Measurements from ENCODE around the gene INSIG2.

The INSIG2 gene

DNA sequence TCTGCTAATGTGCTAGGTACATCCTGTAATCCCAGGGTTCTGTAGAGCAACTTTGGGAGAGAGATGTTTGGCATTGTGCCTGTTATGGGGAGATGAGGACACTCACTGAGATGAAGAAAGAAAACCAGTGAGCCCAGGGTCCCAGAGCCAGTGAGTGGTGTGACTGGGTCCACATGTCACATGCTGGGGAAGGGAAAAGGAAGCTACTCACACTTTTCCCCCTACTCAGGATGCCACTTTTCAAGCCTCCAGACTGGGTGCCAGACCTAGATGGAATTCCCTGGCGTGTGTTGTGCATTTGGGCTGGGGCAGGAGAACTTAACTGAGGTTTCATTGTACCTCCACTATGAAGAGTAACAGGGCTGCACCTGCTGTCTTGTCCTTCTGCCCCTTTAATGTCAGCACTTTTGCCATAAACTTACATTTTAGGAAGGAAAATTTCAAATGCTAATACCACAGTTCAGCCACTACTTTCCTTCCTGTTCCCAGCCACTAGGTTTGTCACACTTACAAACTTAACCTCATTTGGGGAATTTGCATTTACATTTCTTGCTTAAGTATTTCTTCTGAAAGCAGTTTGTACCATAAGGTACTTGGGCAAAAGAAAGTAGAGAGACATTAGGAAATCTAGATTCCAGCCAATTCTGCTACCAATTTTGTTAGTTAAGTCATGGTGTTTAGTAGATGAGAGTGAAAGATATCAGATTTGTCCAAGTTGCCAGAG is 10.2 kb downstream of the INSIG2 start:
- no peak for DNase-seq (ENCODE audit: low read depth in 3 of 3)

GRCh38 chr2:118102433-118103082 is 14.3 kb downstream of the INSIG2 start:
- DNase-seq (ENCODE audit: low read depth in 3 of 3): no peak

DNA sequence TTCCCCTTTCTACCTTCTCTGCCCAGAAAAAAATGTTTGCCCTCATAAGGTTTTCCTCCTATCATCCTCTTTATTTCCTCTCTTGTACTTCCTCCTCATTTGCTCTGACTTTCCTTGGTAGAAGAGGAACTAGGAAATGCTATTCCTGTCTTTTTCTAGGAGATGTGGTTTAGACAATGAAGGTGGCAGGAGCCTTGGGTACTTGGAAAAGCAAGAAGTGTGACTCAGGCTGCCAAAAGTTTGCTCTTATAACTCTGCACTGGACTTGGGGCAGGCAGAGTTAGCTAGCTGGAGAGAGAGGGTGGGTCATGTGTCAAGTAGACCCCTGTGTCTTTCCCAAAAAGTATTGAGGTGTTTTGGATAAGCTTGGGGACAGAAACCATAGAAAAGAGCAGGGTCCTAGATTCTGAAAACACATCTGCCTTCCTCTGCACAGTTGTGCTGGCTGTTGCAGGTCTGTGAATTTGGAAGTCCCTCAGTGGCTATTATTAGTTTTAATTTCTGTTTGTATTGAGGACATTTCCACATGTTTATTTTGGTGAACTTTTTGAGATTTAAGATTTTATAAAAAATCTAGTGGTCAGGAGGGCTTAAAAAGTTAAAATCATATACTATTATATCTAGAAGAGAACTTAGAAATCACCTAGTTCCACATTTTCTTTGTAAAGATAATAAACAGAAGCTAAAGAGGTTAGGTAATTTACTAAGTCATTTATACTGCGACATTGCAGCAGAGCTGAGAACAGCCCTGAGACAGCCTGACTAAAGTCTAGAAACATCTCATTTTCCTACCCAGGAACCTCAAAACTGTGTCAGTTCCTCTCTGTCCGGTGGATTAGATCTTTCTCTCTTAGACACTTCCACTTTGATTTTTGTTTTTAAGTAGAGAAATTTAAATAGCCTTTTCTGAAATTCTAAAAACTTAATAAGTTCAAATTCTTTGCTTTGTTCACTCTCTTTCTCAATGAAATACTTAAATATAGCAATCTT is 16.0 kb downstream of the INSIG2 start:
- no peak for DNase-seq (ENCODE audit: low read depth in 3 of 3)

DNA sequence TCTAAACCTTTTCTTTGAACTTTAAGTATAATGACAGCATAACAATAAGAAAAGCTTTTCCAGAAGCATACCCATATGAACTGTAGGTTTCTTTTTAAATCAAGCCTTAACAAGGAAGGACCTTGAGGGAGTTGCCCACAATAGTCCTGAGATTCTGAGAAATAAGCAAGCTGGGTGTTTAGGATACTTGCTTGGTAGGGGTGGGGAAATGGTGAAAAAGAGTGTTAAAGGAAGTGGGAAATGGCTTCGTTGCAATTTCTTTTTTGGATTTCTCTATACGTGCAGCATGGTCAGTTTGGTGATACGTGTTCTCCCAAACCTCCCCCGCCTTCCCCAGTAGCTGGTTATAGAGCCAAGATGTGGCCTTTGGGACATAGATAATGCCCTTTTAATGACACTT is 17.2 kb downstream of the INSIG2 start:
- DNase-seq (ENCODE audit: low read depth in 3 of 3): no peak

GRCh38 chr2:118106926-118107325 is 18.7 kb downstream of the INSIG2 start:
- DNase-seq (ENCODE audit: low read depth in 3 of 3): no peak

DNA sequence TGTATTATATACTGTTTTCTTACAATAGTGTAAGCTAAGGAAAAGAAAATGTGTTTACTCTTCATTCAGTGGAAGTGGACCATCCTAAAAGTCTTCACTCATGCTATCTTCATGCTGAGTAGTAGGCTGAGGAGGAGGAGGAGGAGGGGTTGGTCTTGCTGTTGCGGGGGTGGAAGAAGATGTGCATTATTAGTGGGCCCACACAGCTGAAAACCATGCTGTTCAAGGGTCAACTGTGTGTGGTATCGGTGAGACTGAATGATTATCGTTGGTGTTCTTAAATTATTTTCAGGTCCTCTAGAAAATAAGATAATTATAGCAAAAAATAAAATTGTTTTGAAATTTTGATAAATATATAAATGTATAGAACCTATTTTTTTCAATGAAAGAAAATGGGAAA is 22.0 kb downstream of the INSIG2 start:
- DNase-seq (ENCODE audit: low read depth in 3 of 3): no peak

DNA sequence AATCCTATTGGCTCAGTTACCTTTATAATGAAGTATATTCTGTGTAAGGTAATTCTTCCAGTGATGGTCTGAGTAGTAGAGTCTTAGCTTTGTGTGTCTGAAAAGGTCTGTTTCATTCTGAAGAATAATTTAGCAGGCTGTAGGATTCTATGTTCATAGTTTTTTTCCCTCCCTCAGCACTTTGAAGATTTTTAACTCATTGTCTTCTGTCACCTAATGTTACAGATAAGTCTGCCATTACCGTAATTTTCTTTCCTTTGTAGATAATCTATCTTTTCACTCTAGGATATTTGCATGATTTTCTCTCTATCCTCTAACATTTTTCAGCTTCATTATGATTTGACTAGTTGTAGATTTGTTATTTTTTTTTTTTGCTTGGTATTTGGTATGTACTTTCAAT is 22.7 kb downstream of the INSIG2 start:
- no peak for DNase-seq (ENCODE audit: low read depth in 3 of 3)

DNA sequence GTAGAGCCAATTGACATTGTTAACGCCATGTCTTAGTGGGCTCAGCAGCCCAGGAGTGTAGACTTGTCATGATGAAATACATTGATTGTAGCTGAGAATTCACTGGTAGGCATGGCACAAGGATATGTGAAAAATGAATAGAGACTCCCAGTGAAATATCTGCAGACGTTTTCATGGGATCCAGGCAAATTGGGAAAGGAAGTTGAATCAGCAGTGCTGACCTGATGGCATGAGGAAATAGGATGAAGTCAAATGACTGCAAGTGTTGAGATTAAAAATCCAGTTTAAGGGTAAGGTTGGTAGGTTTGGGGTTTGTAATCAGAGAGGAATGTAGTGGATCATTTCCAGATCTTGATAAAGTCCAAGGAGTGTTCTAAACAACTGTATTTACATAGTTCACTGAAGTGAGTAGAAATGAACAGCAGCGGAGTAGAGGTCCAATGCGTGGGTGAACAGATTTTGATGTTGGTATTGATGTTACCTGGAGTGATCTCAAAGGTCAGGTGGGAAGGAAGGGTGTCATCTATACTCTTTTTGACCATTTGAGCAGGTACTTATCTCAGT is 24.6 kb downstream of the INSIG2 start:
- no peak for DNase-seq (ENCODE audit: low read depth in 3 of 3)

DNA sequence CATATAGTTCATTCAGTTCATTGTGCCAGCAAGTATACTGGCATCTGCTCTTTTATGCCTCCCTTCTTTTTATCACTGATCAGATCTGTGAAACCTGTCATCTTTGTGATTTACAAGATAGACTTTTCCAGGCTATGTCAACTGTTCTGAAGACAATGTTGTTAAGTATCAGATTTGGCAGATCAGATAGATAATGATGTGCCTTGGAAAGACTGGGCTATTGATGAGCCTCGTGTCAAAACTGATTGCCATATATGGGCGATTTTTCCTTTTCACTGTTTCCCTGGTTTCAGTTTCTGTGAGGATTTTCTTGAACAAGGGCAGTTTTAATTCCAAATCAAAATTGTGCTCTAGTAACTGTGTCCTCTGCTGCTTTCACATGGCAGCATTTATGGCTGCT is 26.6 kb downstream of the INSIG2 start:
- DNase-seq (ENCODE audit: low read depth in 3 of 3): no peak

- DNase-seq (ENCODE audit: low read depth in 3 of 3): no peak
These were observed 27.5 kb downstream of the INSIG2 start for GRCh38 chr2:118115761-118116160.

DNA sequence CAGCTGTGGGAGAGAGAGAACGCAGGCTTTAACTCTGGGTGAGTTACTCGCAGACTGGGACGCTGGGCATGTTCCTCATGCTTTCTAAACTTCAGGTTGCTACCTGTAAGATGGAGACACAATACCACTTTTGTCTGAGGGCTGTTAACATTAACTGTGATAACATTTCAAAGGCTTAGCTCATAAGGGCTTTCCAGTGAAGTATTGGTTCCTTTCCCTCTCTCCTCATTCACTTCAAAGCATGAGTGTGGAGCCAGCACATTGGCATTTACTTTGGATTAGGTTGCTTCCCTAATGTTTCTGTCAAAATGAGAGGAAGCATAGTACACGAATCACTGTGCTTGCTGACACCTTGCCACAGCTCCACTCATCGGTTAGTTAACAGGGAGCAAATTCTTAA is 30.2 kb downstream of the INSIG2 start:
- no peak for DNase-seq (ENCODE audit: low read depth in 3 of 3)

GRCh38 chr2:118119158-118119727 is 31.0 kb downstream of the INSIG2 start:
- DNase-seq (ENCODE audit: low read depth in 3 of 3): no peak

GRCh38 chr2:118119761-118120400 is 31.6 kb downstream of the INSIG2 start:
- no peak for DNase-seq (ENCODE audit: low read depth in 3 of 3)

- no peak for DNase-seq (ENCODE audit: low read depth in 3 of 3)
These were observed 32.1 kb downstream of the INSIG2 start for GRCh38 chr2:118120401-118120780.

DNA sequence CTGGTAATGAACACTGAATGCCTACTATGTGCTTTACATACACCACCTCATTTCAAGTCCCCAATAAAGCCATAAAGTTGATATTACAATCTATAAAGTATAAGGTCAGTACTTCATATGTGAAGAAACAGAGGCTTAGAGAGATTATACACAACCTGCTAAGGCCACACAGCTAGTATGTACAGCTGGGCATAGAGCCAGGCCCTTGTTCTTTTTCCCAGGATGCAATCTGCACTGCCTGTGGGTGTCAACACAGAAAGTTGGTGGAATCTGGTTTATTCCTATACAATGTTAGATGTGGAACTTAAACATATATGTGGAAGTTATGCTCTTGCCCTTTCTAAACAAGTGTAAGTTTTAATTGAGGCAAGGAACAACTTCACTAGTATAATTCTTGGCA is 32.8 kb downstream of the INSIG2 start:
- DNase-seq (ENCODE audit: low read depth in 3 of 3): no peak

GRCh38 chr2:118121986-118122524 is 33.8 kb downstream of the INSIG2 start:
- no peak for DNase-seq (ENCODE audit: low read depth in 3 of 3)

DNA sequence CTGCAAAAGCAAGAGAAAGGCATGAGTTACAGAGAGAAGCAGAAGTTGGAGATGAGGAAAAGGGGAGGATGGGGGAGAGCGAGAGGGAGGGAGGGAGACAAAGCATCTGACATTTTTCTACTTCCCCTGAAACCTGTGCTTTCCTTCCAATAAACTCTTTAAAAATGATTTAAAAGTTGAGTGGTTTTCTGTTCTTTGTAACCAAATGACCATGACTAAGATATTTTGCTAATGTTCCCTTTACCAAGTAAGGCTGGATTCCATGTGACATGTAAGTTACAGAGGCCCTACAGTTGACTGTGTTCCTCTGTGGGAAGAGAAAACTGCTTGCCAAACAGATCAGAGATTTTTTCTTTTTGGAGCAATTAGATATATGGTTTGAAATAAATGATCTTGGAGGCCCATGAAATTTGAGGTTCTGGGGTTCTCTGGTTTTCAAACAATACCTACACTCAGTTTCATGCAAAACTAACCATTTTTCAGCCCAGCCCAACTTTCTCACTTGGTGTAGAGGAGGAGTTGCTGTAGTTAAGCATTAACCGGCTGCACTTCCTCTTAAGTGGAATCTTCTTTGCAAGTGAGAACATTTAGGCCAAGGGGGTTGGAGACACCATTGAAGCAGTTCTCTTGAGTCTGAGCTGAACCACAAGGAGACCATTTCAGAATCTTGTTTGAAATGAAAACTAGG is 34.5 kb downstream of the INSIG2 start:
- DNase-seq (ENCODE audit: low read depth in 3 of 3): no peak

- no peak for DNase-seq (ENCODE audit: low read depth in 3 of 3)
These were observed 35.4 kb downstream of the INSIG2 start for GRCh38 chr2:118123561-118124232.

- no peak for DNase-seq (ENCODE audit: low read depth in 3 of 3)
These were observed 36.1 kb downstream of the INSIG2 start for GRCh38 chr2:118124288-118124891.
